GM18909 (cell line): ENCODE results near the gene KPNA4.
A peak's percentile ranks its signal among the peaks of the same experiment; 100 is the strongest.
"Not testable (repeated sequence)": the region's sequence is repeated elsewhere in the genome, so short reads cannot be mapped to it uniquely, and the experiment has no call there.

Source experiments
- ATAC-seq: cut with Tn5 transposase; IDR thresholded peaks from one replicate; pipeline ENCODE4 v1.9.1; 2021; ENCODE audit warnings: mild to moderate bottlenecking; ENCODE audit not compliant: unreplicated experiment, poor library complexity

KPNA4 gene, protein sequence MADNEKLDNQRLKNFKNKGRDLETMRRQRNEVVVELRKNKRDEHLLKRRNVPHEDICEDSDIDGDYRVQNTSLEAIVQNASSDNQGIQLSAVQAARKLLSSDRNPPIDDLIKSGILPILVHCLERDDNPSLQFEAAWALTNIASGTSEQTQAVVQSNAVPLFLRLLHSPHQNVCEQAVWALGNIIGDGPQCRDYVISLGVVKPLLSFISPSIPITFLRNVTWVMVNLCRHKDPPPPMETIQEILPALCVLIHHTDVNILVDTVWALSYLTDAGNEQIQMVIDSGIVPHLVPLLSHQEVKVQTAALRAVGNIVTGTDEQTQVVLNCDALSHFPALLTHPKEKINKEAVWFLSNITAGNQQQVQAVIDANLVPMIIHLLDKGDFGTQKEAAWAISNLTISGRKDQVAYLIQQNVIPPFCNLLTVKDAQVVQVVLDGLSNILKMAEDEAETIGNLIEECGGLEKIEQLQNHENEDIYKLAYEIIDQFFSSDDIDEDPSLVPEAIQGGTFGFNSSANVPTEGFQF

DNA sequence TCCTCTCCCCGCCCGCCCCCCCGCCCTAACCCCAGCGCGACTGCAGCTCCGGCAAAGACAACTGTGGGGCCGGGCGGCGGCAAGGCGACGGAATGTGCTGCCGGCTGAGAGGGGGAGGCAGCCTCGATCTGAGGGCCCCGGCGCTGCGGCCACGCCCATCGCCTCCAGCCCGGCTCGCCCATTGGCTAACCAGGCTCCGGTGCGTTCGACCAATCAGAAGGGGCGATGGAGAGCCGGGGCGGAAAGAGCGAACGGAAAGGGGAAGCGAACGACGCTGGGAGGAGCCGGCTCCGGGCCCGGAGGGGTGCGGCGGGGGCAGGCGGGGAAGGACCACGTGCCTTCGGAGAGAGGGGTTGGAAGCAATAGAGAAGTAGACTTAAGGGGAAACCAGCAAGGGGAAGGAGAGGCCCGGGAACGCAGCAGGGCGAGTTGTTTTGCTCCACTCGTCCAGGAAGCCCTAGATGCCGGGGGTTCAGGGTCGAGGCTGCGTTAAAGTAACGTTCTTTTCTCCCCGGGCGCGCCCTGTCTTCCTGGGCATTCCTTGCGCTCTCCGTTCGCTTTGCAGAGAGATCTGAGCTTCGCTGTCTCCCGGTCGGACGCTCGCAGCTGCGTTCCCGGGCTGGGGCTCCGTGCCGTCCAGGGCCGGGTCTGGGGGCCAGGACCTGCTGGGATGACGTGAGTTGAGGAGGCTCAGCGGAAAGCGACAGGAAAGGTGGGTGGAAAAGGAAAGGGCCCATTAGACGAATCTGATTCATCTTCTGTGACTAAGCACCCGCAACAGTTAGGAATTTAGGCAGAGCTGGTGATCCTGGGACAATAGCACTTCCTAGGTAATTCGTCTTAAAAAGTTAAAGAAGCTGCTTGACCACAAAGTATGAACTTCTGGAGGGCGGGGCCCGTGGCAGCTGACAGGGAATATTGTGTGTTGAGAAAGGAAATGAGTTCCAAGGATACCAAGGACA is at the start of gene KPNA4:
TSS of gene KPNA4 (minus strand) at position 130 of the 962 bp plus-strand sequence. CDS start 289 bp downstream, outside the sequence.
- ATAC-seq: peak; percentile 93

DNA sequence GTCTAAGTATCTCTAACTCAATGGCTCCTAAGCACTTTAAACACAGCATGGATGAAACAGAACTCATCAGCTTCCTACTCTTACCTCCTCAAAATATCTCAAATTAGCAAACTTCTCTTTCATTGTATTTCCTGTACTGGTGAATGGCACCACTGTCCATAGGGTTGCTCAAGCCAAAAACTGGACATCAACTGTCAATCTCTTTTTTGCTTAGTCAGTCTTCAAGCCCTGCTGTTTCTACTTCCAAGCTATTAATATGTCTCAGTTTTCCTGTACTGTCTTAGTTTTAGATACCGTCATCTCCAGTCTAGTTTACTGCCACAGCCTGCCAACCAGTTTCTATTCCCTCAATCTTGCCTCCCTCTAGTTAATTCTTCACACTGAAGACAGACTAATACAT is 48.3 kb upstream of the KPNA4 start:
- ATAC-seq: no peak

- ATAC-seq: no peak
Observed at GRCh38 chr3:160612386-160613075, 47.2 kb upstream of the KPNA4 start.

- no peak for ATAC-seq
Observed at GRCh38 chr3:160611141-160611540, 45.8 kb upstream of the KPNA4 start.

GRCh38 chr3:160608870-160609269 is 43.5 kb upstream of the KPNA4 start:
- no peak for ATAC-seq

- ATAC-seq: no peak
Observed at GRCh38 chr3:160607826-160608225, 42.5 kb upstream of the KPNA4 start.

GRCh38 chr3:160605315-160605714 is 39.9 kb upstream of the KPNA4 start:
- ATAC-seq: no peak

GRCh38 chr3:160603845-160604244 is 38.5 kb upstream of the KPNA4 start:
- not testable (repeated sequence) for ATAC-seq

GRCh38 chr3:160602259-160602658 is 36.9 kb upstream of the KPNA4 start:
- no peak for ATAC-seq

DNA sequence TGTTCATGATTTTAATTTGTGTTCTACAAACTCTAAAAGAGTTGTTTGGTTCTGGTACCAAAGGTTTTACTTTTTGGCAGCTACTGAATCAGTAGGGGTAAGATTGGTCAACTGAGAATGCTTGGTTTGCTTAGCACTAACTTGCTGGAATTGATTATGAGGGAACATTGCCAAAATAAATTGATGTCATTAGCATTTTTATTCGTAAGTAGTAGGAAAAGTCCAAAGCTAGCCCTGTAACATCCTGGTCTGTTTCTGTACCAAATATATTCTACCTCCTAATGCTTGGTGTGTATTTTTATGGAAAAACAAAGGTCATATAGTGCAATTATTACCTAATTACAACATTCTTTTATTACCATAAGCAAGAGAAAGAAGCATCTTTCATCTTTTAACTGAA is 35.9 kb upstream of the KPNA4 start:
- ATAC-seq: no peak

DNA sequence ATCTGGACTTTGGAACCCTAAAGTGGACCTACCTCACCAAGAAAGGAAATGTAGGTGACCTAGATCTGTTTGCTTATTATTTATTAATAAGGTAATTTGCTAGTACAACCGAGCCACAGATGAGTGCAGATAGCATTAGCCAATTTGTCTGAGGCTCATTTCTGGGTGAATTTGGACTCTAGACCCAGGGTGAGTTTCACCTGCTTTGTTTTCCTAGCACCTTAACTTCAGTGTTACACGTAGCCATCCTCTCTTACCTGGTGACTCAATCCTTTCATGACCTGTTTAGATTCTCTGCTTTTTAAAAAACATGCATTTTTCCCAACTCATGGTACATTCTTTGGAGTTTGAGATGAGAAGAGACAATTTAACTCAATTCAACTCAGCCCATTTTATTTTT is 33.5 kb upstream of the KPNA4 start:
- ATAC-seq: no peak

GRCh38 chr3:160588023-160588422 is 22.7 kb upstream of the KPNA4 start:
- no peak for ATAC-seq

DNA sequence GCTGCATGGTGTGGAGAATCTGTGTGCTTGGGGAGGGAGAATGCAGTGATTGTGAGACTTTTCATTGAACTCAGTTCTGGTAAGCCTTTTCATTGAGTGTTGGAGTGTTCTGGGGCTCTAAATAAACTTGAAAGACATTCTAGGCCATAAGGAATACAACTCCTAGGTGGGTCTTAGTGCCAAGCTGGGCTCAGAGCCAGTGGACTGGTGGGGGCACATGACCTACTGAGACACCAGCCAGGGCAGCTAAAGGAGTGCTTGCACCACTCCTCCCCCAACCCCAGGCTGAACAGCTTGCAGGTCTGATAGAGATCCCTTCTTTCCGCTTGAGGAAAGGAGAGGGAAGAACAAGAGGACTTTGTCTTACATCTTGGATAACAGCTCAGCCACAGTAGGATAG is 21.7 kb upstream of the KPNA4 start:
- no peak for ATAC-seq

GRCh38 chr3:160586679-160587078 is 21.3 kb upstream of the KPNA4 start:
- ATAC-seq: no peak

- no peak for ATAC-seq
Observed at GRCh38 chr3:160583451-160583850, 18.1 kb upstream of the KPNA4 start.

DNA sequence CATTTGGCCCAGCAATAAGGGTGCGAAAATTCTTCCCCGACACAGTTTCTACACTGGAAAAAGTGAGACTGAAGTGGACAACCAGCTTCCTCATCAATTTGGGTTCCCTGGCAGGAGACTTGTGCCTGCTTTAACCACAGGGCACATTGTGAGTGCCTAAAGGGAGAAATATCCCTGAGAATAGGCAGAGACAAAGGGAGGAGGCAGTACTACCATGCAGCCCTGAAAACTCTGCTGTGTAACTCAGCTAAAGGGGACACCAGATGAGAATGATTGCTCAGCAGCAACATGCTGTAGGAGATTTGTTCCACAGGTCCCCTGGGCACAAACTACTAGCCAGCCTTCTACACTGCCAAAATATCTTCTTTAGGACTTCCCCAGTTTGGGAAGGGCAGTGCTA is 15.6 kb upstream of the KPNA4 start:
- ATAC-seq: no peak

- no peak for ATAC-seq
Observed at GRCh38 chr3:160577556-160578195, 12.3 kb upstream of the KPNA4 start.

- no peak for ATAC-seq
Observed at GRCh38 chr3:160577093-160577492, 11.7 kb upstream of the KPNA4 start.

DNA sequence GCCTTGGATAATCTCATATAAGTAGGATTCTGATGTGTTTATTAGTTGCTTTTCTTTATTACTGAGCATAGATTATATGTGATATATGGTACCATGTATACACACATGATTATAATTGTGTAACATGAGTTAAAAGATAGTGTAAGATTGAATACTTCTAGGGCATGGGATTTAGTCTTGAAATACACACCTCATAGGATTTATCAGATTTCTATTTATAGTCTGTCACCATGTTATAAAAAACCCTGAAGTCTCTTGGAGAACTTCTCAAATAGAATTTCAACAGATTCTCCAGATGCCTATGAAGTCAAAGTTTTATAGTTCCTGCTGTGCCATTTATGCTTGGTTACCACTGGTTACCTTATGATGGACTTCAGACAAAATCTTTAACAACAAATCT is 11.2 kb upstream of the KPNA4 start:
- ATAC-seq: no peak

GRCh38 chr3:160575589-160575988 is 10.2 kb upstream of the KPNA4 start:
- ATAC-seq: no peak
